Activated CD4-positive, alpha-beta T cell treated with anti-CD3 and anti-CD28 coated beads for 48 hours (primary cell): ENCODE data around the gene YIPF1.

Experiments
- DNase-seq: peaks from one replicate; pipeline ENCODE4 v3.0.0-alpha.2; 2020

Gene YIPF1

DNA sequence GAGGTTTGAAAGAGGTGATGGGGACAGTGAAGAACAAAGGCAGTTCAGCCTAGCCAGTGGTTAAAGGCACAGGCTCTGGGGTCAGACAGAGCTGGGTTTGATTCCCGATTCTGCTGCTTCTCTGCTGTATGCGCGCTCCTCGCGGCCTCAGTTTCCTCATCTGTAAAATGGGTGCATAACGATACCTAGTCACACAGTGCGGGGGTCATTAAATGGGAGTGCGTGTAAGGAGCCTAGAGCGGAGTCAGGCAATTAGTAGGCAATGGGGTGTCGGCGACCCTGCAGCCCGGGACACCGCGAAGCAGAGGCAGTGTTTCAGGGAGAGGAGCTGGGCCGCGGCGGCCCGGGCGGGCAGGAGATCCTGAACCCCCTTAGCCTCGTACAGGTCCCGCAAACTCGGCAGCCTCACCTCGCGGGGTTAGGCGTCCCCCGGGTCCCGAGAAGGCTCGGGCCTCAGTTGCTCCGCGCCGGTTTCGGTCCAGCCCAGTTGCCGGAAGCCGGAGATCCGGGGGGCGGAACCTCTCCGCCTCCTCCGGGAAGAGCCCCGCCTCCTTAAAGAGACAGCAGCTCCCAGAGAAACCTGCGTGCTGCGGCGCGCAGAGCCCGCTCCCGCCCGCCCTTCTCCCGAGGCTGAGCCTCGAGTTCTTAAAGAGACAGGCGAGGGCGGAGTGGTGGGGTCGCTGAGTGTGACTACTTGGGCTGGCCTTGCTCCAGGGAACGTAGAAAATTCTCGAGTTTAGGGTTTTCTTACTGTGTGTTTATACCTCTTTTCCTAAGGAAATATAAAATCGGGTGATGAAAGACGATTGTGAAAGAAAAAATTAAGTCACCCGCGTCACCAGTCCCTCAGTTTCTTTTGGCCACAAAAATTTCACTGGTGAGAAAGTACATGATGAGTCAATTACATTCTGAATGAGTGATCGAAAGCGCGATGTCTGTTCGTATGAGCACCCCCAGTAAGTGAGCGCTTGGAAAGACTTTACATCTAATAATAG, at the start of gene YIPF1:
TSS of gene YIPF1 (minus strand) at position 494 of the 995 bp plus-strand sequence. CDS start 860 bp downstream, outside the sequence.
- peak; percentile 90 for DNase-seq

DNA sequence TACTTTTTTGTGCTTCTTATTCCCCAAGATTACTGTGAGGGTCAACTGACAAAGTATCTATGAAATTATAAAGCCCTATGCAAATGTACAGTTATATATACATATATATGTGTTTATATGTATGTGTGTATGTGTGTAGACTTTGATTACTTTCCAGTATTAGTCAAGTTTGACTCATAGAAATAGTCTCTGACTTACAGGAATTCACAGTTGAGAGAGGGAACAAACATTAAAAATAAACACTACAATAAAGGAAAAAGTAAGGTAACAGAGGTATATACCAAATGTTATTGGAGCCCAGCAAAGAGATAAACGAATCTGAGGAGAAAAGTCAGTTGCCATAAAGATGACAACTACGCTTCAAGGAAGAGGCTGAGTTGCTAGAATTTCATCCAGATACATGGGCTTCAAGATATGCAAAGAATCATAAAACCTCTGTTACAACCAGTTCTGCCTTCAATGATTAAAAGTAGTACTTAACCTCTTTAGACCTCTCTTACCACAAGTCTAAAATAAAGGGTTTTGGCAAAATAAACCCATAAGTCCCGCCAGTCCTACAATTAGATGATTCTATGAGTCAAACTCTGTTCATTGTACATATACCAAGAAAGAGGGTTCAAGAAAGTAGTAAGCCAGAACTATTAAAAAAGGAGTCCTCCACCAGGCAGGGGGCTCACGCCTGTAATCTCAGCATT, 48.7 kb upstream of the YIPF1 start:
- DNase-seq: no peak

DNA sequence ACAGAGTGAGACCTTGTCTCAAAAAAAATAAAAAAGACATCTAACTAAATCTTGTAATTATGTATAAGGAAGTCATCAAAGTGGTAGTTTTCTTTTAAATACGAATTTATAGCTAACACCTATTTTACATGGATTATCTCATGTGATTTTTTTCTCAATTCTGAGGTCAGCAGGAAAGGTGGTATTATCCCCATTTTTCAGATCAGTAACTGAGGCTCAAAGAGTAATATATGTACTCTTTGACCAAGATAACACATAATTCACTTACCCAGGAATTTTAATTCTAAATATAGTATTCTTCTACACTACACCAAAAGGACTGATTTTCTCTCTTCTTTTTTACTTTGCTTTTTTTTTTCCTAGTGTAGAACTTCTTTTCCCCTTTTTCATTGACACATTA, 46.8 kb upstream of the YIPF1 start:
- no peak for DNase-seq

DNA sequence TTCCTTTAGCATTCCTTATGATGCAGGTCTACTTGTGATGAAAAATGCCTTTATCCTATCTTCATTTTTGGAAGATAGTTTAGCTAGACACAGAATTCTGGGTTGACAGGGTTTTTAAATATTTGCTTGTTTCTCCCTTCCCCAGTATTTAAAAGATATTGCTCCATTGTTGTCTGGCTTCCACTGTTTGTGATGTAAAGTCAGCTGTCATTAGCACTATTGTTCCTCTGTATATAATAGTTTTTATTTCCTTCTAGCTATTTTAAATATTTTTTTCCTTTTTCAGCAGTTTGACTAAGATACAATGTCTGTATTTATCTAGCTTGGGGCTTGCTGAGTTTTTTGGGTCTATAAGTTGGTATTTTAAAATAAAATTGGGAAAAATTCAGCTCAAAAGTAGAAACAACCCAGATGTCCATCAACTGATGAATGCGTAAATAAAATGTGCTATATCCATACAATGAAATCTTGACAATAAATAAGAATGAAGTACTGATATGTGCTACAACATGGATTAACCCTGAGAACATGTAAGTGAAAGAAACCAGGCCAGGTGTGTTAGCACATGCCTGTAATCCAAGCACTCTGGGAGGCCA, 44.7 kb upstream of the YIPF1 start:
- no peak for DNase-seq

DNA sequence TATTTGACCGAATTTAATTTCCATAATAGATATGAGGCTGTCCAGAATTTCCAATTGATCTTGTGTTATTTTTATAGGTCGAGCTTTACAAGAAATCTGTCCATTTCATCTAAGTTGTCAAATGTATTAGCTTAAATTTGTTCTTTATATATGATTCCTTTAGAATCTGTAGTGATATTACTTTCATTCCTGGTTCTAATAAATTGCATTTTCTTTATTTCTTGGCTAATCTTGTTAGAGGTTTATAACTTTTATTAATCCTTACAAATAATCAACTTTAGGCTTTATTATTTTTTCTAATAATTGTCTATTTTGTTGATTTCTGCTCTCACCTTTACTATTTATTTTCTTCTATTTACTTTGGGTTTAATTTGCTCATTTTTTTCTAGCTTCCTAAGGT, 41.9 kb upstream of the YIPF1 start:
- no peak for DNase-seq

DNA sequence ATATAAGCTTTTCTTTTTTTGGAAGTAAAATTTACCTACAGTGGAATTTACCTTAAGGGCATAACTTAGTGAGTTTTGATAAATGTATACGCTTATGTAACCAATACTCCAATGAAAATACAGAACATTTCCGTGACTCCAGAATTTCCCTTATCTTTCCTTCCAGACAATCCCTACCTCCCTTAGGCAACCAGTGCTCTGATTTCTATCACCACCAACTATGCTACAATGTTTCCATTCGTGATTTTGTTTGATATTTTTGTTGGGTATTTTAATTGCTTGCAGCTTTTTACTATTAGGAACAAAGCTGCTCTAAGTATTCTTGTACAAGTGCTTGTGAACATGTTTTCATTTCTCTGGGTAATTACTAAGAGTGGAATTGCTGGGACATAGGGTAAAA, 41.3 kb upstream of the YIPF1 start:
- no peak for DNase-seq

DNA sequence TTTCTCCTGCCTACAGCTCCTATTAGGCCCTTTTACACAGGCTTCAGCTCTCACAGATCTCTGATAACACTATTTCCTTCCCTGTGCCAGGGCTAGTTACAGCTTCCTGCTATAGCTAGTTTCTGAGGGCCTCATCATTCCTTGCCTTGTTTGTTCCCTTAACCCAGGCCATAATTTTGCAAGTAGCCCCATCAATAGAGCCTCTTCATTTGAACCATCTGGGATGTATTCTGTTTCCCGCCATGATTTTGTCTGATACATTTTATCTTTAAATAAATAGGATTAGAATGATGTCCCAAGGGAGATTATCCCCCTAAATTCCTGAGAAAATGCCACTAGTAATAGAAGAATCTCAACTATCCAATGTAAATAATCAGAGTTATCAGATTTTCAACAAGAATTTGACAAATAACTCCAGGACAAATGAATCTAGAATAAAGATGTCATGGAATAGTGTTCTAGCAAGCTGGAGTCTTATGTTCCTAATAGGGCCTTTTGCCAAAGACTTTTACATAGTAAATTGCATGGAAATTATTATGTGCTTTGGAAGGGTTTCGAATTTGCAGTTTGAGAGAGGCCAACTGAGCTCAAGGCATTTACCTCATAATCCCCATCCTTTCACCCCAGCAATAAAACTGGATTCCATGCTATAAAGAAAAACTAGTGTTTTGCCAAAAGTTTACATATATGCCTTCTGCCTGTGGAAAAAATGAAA, 39.8 kb upstream of the YIPF1 start:
- no peak for DNase-seq

- no peak for DNase-seq
Observed at GRCh38 chr1:53927376-53927881, 37.8 kb upstream of the YIPF1 start.

- DNase-seq: peak; percentile 46
Observed at GRCh38 chr1:53919675-53920066, 30.1 kb upstream of the YIPF1 start.

- no peak for DNase-seq
Observed at GRCh38 chr1:53918343-53918742, 28.7 kb upstream of the YIPF1 start.

GRCh38 chr1:53913352-53914033, 23.9 kb upstream of the YIPF1 start:
- DNase-seq: no peak

DNA sequence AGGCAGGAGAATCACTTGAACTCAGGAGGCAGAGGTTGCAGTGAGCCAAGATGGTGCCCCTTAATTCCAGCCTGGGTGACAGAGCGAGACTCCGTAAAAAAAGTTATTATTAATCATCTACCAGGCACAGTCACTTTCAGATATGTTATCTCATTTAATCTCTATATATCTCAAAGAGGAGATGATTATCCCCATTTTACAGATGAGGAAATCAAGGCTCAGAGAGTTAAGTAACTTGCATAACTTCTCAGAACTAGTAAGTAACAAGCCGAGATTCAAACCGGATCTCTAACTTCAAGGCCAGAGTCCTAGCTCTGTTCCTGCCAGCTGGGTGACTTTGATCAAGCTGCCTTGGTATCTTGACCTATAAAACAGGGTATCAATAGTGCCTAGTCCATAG, 21.8 kb upstream of the YIPF1 start:
- DNase-seq: no peak

DNA sequence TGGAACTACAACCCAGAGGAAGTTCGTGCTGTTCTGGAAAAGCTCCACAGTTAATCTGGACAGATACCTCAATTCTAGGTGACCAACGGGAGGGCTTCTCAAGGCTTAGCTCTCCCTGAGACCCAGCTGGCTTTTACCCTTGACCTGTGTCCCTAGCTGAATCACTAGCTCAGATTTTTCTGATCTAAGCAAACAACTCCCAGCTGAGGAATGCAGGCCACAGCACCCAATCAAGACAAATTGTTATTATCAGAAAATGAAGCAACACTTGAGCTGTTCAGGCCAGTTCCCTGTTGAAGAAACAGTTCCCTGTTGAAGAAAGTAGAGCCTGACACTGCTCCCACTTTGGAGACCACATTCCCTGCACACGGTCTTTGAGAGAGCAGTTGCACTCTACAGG, 20.3 kb upstream of the YIPF1 start:
- no peak for DNase-seq

DNA sequence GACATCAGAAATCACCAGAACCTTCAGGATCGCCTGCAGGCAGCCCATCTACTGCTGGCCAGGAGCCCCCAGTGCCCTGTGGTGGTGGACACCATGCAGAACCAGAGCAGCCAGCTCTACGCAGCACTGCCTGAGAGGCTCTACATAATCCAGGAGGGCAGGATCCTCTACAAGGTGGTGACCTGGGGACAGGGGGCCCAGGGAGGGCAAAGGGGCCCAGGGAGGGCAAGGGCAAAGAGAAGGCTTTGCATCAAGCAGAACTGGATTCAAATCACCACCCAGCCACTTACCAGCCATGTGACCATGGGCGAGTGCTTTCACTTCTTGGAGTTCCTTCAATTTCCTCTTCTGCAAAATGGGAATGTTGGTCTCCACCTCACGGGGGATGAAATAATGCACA, 16.5 kb upstream of the YIPF1 start:
- no peak for DNase-seq

- no peak for DNase-seq
Observed at GRCh38 chr1:53905509-53905908, 15.9 kb upstream of the YIPF1 start.

- no peak for DNase-seq
Observed at GRCh38 chr1:53902235-53903138, 12.9 kb upstream of the YIPF1 start.

DNA sequence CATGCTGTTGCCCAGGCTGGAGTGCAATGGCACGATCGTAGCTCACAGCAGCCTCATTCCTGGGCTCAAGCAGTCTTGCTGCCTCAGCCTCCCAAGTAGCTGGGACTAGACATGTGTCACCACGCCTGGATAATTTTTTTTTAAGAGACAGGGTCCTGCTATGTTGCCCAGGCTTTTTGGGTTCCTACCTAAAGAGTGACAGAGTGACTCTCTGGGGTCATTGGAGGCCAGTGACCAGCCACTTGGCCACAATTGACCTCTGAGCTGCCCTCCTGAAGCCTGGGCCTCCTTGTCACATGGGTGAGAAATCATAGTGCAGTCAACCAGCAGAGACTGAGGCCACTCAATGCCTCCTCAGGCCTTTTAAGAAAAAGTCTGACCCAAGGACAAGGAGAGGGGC, 10.1 kb upstream of the YIPF1 start:
- no peak for DNase-seq

DNA sequence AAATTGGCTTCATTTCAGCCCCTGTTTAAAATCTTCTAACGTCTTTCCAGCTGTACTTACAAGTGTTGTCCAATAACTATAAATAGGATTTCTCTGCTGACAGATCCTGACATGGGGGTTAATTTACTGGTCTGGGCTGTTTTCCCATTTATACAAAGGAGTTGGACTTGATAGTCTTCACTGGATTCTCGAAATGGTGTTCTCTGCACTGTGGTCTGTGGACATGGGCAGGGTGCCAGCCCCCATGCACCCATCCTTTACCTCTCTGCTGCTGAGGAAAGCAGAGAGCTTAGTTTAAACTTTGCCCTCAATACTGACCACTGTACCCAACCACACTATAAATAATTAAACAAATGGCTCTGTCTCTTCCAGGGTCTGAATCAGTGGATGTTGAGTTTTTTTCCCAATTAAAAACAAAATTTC, 9.6 kb upstream of the YIPF1 start:
- DNase-seq: no peak

DNA sequence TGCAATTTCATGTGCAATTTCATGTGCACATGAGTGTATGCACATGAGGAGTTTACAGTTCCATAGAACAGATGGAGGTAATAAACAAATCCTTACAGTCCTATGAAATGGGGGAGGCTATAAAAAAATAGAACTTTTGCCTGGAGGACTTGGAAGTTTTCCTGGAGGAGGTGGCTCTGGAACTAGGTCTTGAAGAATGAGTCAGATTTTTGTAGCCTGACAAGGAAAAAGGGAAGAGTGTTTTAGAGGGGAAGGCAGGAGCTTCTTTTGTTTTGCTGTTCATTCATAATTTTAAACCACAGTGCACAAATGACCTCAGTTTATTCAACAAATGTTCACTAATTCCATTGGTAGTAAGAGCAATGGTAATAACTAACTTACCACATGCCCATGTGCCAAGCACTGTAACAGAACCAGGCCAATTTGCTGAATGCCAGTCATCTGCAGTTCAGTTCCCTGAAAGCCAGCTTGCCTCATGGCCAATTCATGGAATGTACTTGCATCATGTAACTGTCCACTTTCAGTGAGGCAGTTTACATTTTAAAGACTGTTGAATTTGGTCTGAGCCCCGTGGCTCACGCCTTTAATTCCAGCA, 7.1 kb upstream of the YIPF1 start:
- DNase-seq: no peak

DNA sequence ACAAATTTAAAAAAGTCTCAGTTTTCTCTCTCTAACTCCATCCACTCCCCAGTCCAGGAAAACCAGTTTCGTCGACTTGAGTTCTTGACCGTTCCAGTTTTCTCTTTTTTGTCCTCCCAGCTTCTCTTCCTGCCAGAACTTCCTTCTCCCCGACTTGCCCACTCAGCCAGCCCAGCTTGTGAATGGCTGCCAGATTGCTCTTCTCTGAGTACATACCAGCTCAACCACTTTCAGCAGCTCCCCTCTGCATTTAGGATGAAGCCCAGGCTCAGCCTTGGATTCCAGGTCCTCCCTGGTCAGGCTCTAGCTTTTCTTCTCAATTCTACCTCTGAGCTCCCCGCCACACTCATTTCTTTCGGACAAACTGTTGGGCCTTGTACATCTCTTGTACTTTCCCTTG, 5.8 kb upstream of the YIPF1 start:
- no peak for DNase-seq

GRCh38 chr1:53894644-53895043, 5.0 kb upstream of the YIPF1 start:
- no peak for DNase-seq
